HEK293 (cell line): Measurements from ENCODE around the gene ATP8A2.

ENCODE experiments used
- CTCF ChIA-PET: fragments of 350-600 bp; formaldehyde crosslinking; extraction: SDS; loops from one replicate; lab custom pipeline; 2021; ENCODE audit warnings: antibody characterized with exemption; lab: Yijun Ruan, JAX
- POLR2A ChIA-PET: fragments of 300-600 bp; formaldehyde crosslinking; extraction: SDS; loops from one replicate; lab custom pipeline; 2020; ENCODE audit warnings: antibody characterized with exemption, inconsistent platforms; lab: Yijun Ruan, JAX
- H3K27ac ChIP-seq: fragments of 200-500 bp; sonication (Bioruptor generic); 2 replicates; pipeline ENCODE4 v1.5.1; 2014; ENCODE audit warnings: low read depth, low read length, control low read depth, inconsistent platforms; ENCODE audit errors: extremely low read depth
- H3K36me3 ChIP-seq, 2 experiments: fragments of 200-500 bp in 1 of 2; sonication (Bioruptor generic) in 1 of 2; 1 replicate in 1 of 2; 2 replicates in 1 of 2; pipeline ENCODE4 v1.5.1; 2014 to 2017; ENCODE audit warnings: inconsistent platforms in 2 of 2, low read length in 2 of 2; ENCODE audit not compliant: control insufficient read depth in 2 of 2, insufficient read depth in 1 of 2
- H3K4me1 ChIP-seq: fragments of 200-500 bp; sonication (Bioruptor generic); 2 replicates; pipeline ENCODE4 v1.5.1; 2014; ENCODE audit warnings: mild to moderate bottlenecking, low read length, inconsistent platforms; ENCODE audit not compliant: control insufficient read depth, insufficient read depth
- H3K4me3 ChIP-seq: 2 replicates; pipeline ENCODE4 v1.5.1; 2011; ENCODE audit warnings: low read depth, mild to moderate bottlenecking, control low read depth, low read length, moderate library complexity
- H3K9me3 ChIP-seq: fragments of 200-500 bp; sonication (Bioruptor generic); 2 replicates; pipeline ENCODE4 v1.5.1; 2014; ENCODE audit warnings: low read depth, low read length, inconsistent platforms; ENCODE audit not compliant: control insufficient read depth, insufficient read depth
- KLF1 ChIP-seq: fragments of 450-650 bp; formaldehyde crosslinking; IDR thresholded peaks from 2 replicates; pipeline ENCODE4 v1.5.1; 2016; ENCODE audit warnings: missing biosample characterization, missing genetic modification characterization
- REPIN1 ChIP-seq: fragments of 450-650 bp; formaldehyde crosslinking; IDR thresholded peaks from 2 replicates; pipeline ENCODE4 v1.5.1; 2017; ENCODE audit warnings: missing biosample characterization, missing genetic modification characterization, low read depth
- SALL2 ChIP-seq: fragments of 450-650 bp; formaldehyde crosslinking; IDR thresholded peaks from 2 replicates; pipeline ENCODE4 v1.5.0; 2017; ENCODE audit warnings: missing biosample characterization, mild to moderate bottlenecking, missing genetic modification characterization, borderline replicate concordance
- SP7 ChIP-seq: fragments of 450-650 bp; formaldehyde crosslinking; IDR thresholded peaks from 2 replicates; pipeline ENCODE4 v1.5.1; 2016; ENCODE audit warnings: missing biosample characterization, missing genetic modification characterization
- ZFP3 ChIP-seq: fragments of 450-650 bp; formaldehyde crosslinking; IDR thresholded peaks from 2 replicates; pipeline ENCODE4 v1.5.1; 2016; ENCODE audit warnings: low read depth, missing biosample characterization, missing genetic modification characterization
- ZNF114 ChIP-seq: fragments of 450-650 bp; formaldehyde crosslinking; IDR thresholded peaks from 2 replicates; pipeline ENCODE4 v1.5.0; 2017; ENCODE audit warnings: missing biosample characterization, missing genetic modification characterization
- ZNF18 ChIP-seq: fragments of 450-650 bp; formaldehyde crosslinking; IDR thresholded peaks from 2 replicates; pipeline ENCODE4 v1.5.1; 2016; ENCODE audit warnings: missing biosample characterization, missing genetic modification characterization
- ZNF2 ChIP-seq: fragments of 450-650 bp; formaldehyde crosslinking; IDR thresholded peaks from 2 replicates; pipeline ENCODE4 v1.5.1; 2016; ENCODE audit warnings: missing biosample characterization, missing genetic modification characterization
- ZNF214 ChIP-seq: fragments of 450-650 bp; formaldehyde crosslinking; IDR thresholded peaks from 2 replicates; pipeline ENCODE4 v1.5.1; 2017; ENCODE audit warnings: missing biosample characterization, mild to moderate bottlenecking, missing genetic modification characterization, borderline replicate concordance
- ZNF24 ChIP-seq: fragments of 450-650 bp; formaldehyde crosslinking; IDR thresholded peaks from 2 replicates; pipeline ENCODE4 v1.5.1; 2016; ENCODE audit warnings: missing biosample characterization, missing genetic modification characterization
- ZNF266 ChIP-seq: fragments of 450-650 bp; formaldehyde crosslinking; IDR thresholded peaks from 2 replicates; pipeline ENCODE4 v1.5.1; 2016; ENCODE audit warnings: missing biosample characterization, missing genetic modification characterization, low read depth
- ZNF37A ChIP-seq: fragments of 450-650 bp; IDR thresholded peaks from 2 replicates; pipeline ENCODE4 v1.5.1; 2018; ENCODE audit warnings: missing biosample characterization, missing genetic modification characterization
- ZNF391 ChIP-seq: fragments of 450-650 bp; formaldehyde crosslinking; IDR thresholded peaks from 2 replicates; pipeline ENCODE4 v1.5.1; 2016; ENCODE audit warnings: low read depth, missing biosample characterization, missing genetic modification characterization, borderline replicate concordance
- ZNF48 ChIP-seq: fragments of 450-650 bp; formaldehyde crosslinking; IDR thresholded peaks from 2 replicates; pipeline ENCODE4 v1.5.1; 2016; ENCODE audit warnings: missing biosample characterization, missing genetic modification characterization
- ZNF488 ChIP-seq: fragments of 450-650 bp; formaldehyde crosslinking; IDR thresholded peaks from 2 replicates; pipeline ENCODE4 v1.5.1; 2016; ENCODE audit warnings: missing biosample characterization, missing genetic modification characterization
- ZNF514 ChIP-seq: fragments of 450-650 bp; formaldehyde crosslinking; IDR thresholded peaks from 2 replicates; pipeline ENCODE4 v1.5.1; 2016; ENCODE audit warnings: missing biosample characterization, missing genetic modification characterization
- ZNF580 ChIP-seq: fragments of 450-650 bp; formaldehyde crosslinking; IDR thresholded peaks from 2 replicates; pipeline ENCODE4 v1.5.1; 2016; ENCODE audit warnings: missing biosample characterization, missing genetic modification characterization
- ZNF610 ChIP-seq: fragments of 450-650 bp; formaldehyde crosslinking; IDR thresholded peaks from 2 replicates; pipeline ENCODE4 v1.5.1; 2016; ENCODE audit warnings: missing biosample characterization, missing genetic modification characterization, borderline replicate concordance
- ZNF629 ChIP-seq: fragments of 450-650 bp; formaldehyde crosslinking; IDR thresholded peaks from 2 replicates; pipeline ENCODE4 v1.5.1; 2017; ENCODE audit warnings: missing biosample characterization, missing genetic modification characterization
- ZNF660 ChIP-seq: fragments of 450-650 bp; IDR thresholded peaks from 2 replicates; pipeline ENCODE4 v1.5.1; 2018; ENCODE audit warnings: missing biosample characterization, mild to moderate bottlenecking, missing genetic modification characterization
- ZNF677 ChIP-seq: fragments of 450-650 bp; IDR thresholded peaks from 2 replicates; pipeline ENCODE4 v1.5.0; 2018; ENCODE audit warnings: missing biosample characterization, mild to moderate bottlenecking, missing genetic modification characterization, moderate library complexity
- ZNF701 ChIP-seq: fragments of 450-650 bp; formaldehyde crosslinking; IDR thresholded peaks from 2 replicates; pipeline ENCODE4 v1.5.1; 2016; ENCODE audit warnings: missing biosample characterization, missing genetic modification characterization
- ZNF837 ChIP-seq: fragments of 450-650 bp; formaldehyde crosslinking; IDR thresholded peaks from 2 replicates; pipeline ENCODE4 v1.5.1; 2016; ENCODE audit warnings: missing biosample characterization, missing genetic modification characterization
- ZSCAN30 ChIP-seq: fragments of 450-650 bp; IDR thresholded peaks from 2 replicates; pipeline ENCODE4 v1.5.1; 2018; ENCODE audit warnings: missing biosample characterization, mild to moderate bottlenecking, missing genetic modification characterization, moderate library complexity

Gene ATP8A2

GRCh38 chr13:25971459-25972145 is 599.8 kb downstream of the ATP8A2 start:
- ChIA-PET CTCF (no interaction called here), POLR2A (no interaction called here)
- H3K36me3 ChIP-seq = no peaks in the 10 kb centered on the region
- H3K27ac ChIP-seq = no peak overlapping the region
- H3K4me3 ChIP-seq = no peak overlapping the region
- H3K4me1 ChIP-seq = no peaks in the 10 kb centered on the region
- TF ChIP-seq ZNF580 = no peak
- TF ChIP-seq SP7 (tag by site-specific recombination) = no peak
- TF ChIP-seq ZNF2 (tag by site-specific recombination) = no peak
- no peak for TF ChIP-seq ZNF37A (tag by site-specific recombination)
- no peak for TF ChIP-seq ZNF677 (tag by site-specific recombination)
- no peaks in the 10 kb centered on the region for H3K9me3 ChIP-seq

GRCh38 chr13:25973085-25973484 is 601.3 kb downstream of the ATP8A2 start:
- ChIA-PET CTCF (no interaction called here), POLR2A (no interaction called here)
- Histone ChIP-seq H3K9me3 (no peaks in the 10 kb centered on the region), H3K36me3 (no peaks in the 10 kb centered on the region), H3K27ac (no peak overlapping the region), H3K4me3 (no peak overlapping the region), H3K4me1 (peaks cover 3% of the 10 kb centered on the region; the same call in 1 of the 2 replicates)
- TF ChIP-seq REPIN1 (tag by site-specific recombination) (no peak), ZNF266 (tag by site-specific recombination) (no peak), ZNF610 (tag by site-specific recombination) (no peak), ZNF837 (tag by site-specific recombination) (no peak)

- H3K4me3 ChIP-seq = no peak overlapping the region
- TF ChIP-seq ZFP3 (tag by site-specific recombination) = no peak
- TF ChIP-seq ZNF677 (tag by site-specific recombination) = no peak
- no peak for TF ChIP-seq ZNF18
- no peak for TF ChIP-seq ZSCAN30 (tag by site-specific recombination)
- no peak for TF ChIP-seq ZNF114 (tag by site-specific recombination)
- TF ChIP-seq ZNF488 = no peak
- TF ChIP-seq ZNF701 (tag by site-specific recombination) = no peak
- no peak for TF ChIP-seq ZNF48
- no peak for TF ChIP-seq ZNF514 (tag by site-specific recombination)
- TF ChIP-seq ZNF214 = no peak
- no peak for TF ChIP-seq ZNF660
- no peak for TF ChIP-seq ZNF24
- TF ChIP-seq KLF1 (tag by site-specific recombination) = no peak
- TF ChIP-seq ZNF391 = no peak
- no peak for TF ChIP-seq SALL2 (tag by site-specific recombination)
- TF ChIP-seq ZNF629 (tag by site-specific recombination) = no peak
- CTCF ChIA-PET = no interaction called here
- H3K36me3 ChIP-seq = no peaks in the 10 kb centered on the region
- H3K9me3 ChIP-seq = no peaks in the 10 kb centered on the region
- peaks cover 3% of the 10 kb centered on the region; the same call in 1 of the 2 replicates for H3K4me1 ChIP-seq
- no peak overlapping the region for H3K27ac ChIP-seq
- POLR2A ChIA-PET = no interaction called here
These were observed 601.8 kb downstream of the ATP8A2 start for GRCh38 chr13:25973576-25973975.
